Panc1 (cell line): ENCODE results near the gene SYT1. TPM values are rescaled to one million over a fixed set of nuclear protein-coding genes. Genes with fewer than 3 reads are reported as not detected.

Source experiments
- ATAC-seq: fragments of 200-7000 bp; cut with Tn5 transposase; 2 replicates; pipeline ENCODE4 v1.9.1; 2020; ENCODE audit warnings: mild to moderate bottlenecking, moderate library complexity
- BruUV-seq: library from RNA; stranded (reverse); fragments of 400-500 nt; replicated peaks from 2 replicates; lab custom pipeline; 2021; lab: Mats Ljungman, UMichigan
- CTCF ChIA-PET: fragments of 300-600 bp; sonication (Branson Sonifier 250); formaldehyde crosslinking; loops from one replicate; lab custom pipeline; 2022; ENCODE audit warnings: antibody characterized with exemption; lab: Charles Lee
- POLR2A ChIA-PET: fragments of 300-600 bp; sonication (Branson Sonifier 250); formaldehyde crosslinking; loops from one replicate; lab custom pipeline; 2022; ENCODE audit warnings: antibody characterized with exemption; lab: Charles Lee
- DNase-seq: peaks from one replicate; pipeline ENCODE4 v3.0.0-alpha.2; 2010; ENCODE audit warnings: low read depth, low spot score
- H3K27ac ChIP-seq: 2 replicates; pipeline ENCODE4 v1.5.1; 2011; ENCODE audit warnings: mild to moderate bottlenecking, low read length, inconsistent platforms
- H3K27me3 ChIP-seq: fragments of 200-500 bp; sonication (Bioruptor generic); 2 replicates; pipeline ENCODE4 v1.6.0; 2014; ENCODE audit warnings: low read length, inconsistent platforms; ENCODE audit not compliant: control insufficient read depth, insufficient read depth
- H3K36me3 ChIP-seq: fragments of 200-500 bp; sonication (Bioruptor generic); 2 replicates; pipeline ENCODE4 v1.5.1; 2014; ENCODE audit warnings: inconsistent platforms, mild to moderate bottlenecking, low read length, moderate library complexity; ENCODE audit not compliant: control insufficient read depth, insufficient read depth
- H3K4me1 ChIP-seq: 2 replicates; pipeline ENCODE4 v1.5.1; 2011; ENCODE audit warnings: inconsistent platforms, mild to moderate bottlenecking, low read length, moderate library complexity; ENCODE audit not compliant: control insufficient read depth, insufficient read depth
- H3K4me3 ChIP-seq, 2 experiments: 2 replicates each; pipeline ENCODE4 v1.5.1; 2011 to 2012; ENCODE audit warnings: low read depth in 2 of 2, low read length in 2 of 2, mild to moderate bottlenecking in 2 of 2, inconsistent platforms in 1 of 2, moderate library complexity in 1 of 2
- H3K9me3 ChIP-seq: fragments of 200-500 bp; sonication (Bioruptor generic); 2 replicates; pipeline ENCODE4 v1.5.1; 2014; ENCODE audit warnings: low read depth, mild to moderate bottlenecking, inconsistent platforms, low read length, moderate library complexity; ENCODE audit not compliant: control insufficient read depth, insufficient read depth
- CTCF ChIP-seq: fragments of 450-650 bp; IDR thresholded peaks from 2 replicates; pipeline ENCODE4 v1.5.1; 2017; ENCODE audit warnings: mild to moderate bottlenecking
- POLR2AphosphoS5 ChIP-seq: IDR thresholded peaks from 2 replicates; pipeline ENCODE4 v1.6.1; 2012; ENCODE audit warnings: mild to moderate bottlenecking, low read depth, low read length, moderate library complexity
- REST ChIP-seq, 2 experiments: IDR thresholded peaks; 2 replicates each; pipeline ENCODE4 v1.6.1; 2011 to 2012; ENCODE audit warnings: low read depth in 2 of 2, control low read depth in 1 of 2, low read length in 1 of 2, mild to moderate bottlenecking in 1 of 2, moderate library complexity in 1 of 2; ENCODE audit not compliant: insufficient read depth in 1 of 2
- SIN3A ChIP-seq: IDR thresholded peaks from 2 replicates; pipeline ENCODE4 v1.6.1; 2012; ENCODE audit warnings: low read depth, mild to moderate bottlenecking, low read length, moderate library complexity, borderline replicate concordance; ENCODE audit not compliant: insufficient read depth
- TCF7L2 ChIP-seq: IDR thresholded peaks from 2 replicates; pipeline ENCODE4 v1.6.1; 2011; ENCODE audit warnings: mild to moderate bottlenecking, low read depth, low read length, inconsistent platforms
- in situ Hi-C: cut with HindIII; loops from 2 replicates; pipeline ENCODE4 v1.10.0; 2016; ENCODE audit warnings: low sequenced_read_pairs, low pct_unique_long_range_greater_than_20kb
- intact Hi-C: fragments of 100-400 bp; cut with micrococcal nuclease; formaldehyde crosslinking; loops from one replicate; pipeline ENCODE4 v1.10.0; 2022; ENCODE audit not compliant: unreplicated experiment
- total RNA-seq: library from RNA; stranded (reverse); gene quantifications from one replicate; pipeline ENCODE4 v1.2.1, GENCODE V29; 2021; ENCODE audit not compliant: unreplicated experiment

Gene SYT1
- total RNA-seq, 1 experiment from 2014 or later = 3.0 TPM

GRCh38 chr12:78933014-78933413, 68.4 kb downstream of the SYT1 start:
- no peaks in the 10 kb centered on the region for H3K9me3 ChIP-seq
- no peaks in the 10 kb centered on the region for H3K36me3 ChIP-seq
- no peak overlapping the region for H3K4me3 ChIP-seq
- in situ Hi-C loops = no loop called here
- no peaks in the 10 kb centered on the region for H3K4me1 ChIP-seq
- no peaks in the 10 kb centered on the region for H3K27me3 ChIP-seq
- no peak for DNase-seq
- intact Hi-C loops = no loop called here
- BruUV-seq = no TSS peak
- ATAC-seq = no peak
- ChIA-PET CTCF (no interaction called here), POLR2A (no interaction called here)
- no peak overlapping the region for H3K27ac ChIP-seq
- TF ChIP-seq TCF7L2 (no peak), REST (IDR thresholded peaks at IDR 0.05; ENCODE audit: insufficient read depth in 1 of 2, low read depth in 2 of 2, low read length in 1 of 2) (no peak), SIN3A (no peak), POLR2AphosphoS5 (no peak), CTCF (no peak)

- H3K9me3 ChIP-seq = no peaks in the 10 kb centered on the region; the same call in 1 of the 2 replicates
- CTCF ChIA-PET = no interaction called here
- in situ Hi-C loops = no loop called here
- no peaks in the 10 kb centered on the region for H3K27me3 ChIP-seq
- no peak for DNase-seq
- no TSS peak for BruUV-seq
- no peak for TF ChIP-seq TCF7L2
- no peak for TF ChIP-seq CTCF
- TF ChIP-seq SIN3A = no peak
- no peak for TF ChIP-seq POLR2AphosphoS5
- no peak for TF ChIP-seq REST (IDR thresholded peaks at IDR 0.05; ENCODE audit: insufficient read depth in 1 of 2, low read depth in 2 of 2, low read length in 1 of 2)
- no peak overlapping the region for H3K4me3 ChIP-seq
- ATAC-seq = no peak
- no peaks in the 10 kb centered on the region for H3K4me1 ChIP-seq
- intact Hi-C loops = no loop called here
- H3K27ac ChIP-seq = no peak overlapping the region
- POLR2A ChIA-PET = no interaction called here
- no peaks in the 10 kb centered on the region for H3K36me3 ChIP-seq
Observed at GRCh38 chr12:78938341-78939084, 73.9 kb downstream of the SYT1 start.
